ENCODE measurements around the gene CCDC167. TPM values are rescaled to one million over a fixed set of nuclear protein-coding genes. Genes with fewer than 3 reads are reported as not detected.

Gene CCDC167
- total RNA-seq, 1 experiment from 2014 or later, result 31.9 TPM

DNA sequence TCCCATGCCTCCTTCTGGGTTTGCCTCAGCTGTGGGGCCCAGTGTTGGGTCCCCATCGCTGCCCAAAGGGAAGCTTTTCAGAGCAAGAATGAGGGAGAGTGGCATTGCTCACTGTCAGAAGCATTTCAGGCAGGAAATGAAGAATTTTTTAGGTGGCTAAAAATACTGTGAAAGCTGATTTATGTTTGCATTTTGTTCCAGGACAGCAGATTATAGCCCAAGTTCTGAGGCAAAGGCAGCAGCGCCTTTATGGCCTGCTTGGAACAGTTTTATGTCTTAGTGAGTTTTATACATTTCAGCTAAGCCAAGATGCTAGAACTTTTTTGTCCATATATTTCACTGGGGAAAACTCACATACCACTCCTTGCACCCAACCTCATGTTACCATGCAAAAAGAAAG is 4.3 kb upstream of the CCDC167 start:
- no peak overlapping the region for H4K8ac ChIP-seq (replicated peaks; ENCODE audit: insufficient read length, low read depth, low read length)
- Mint-ChIP-seq H3K4me3 (no peak overlapping the region), H3K9me3 (no peaks in the 10 kb centered on the region; a peak in 1 of 5 replicates), H3K27ac (no peak overlapping the region), H3K36me3 (ENCODE audit: insufficient read depth in 1 of 3, low read depth in 3 of 3) (peaks cover 0 to 5% (median 0%) of the 10 kb centered on the region in 3 experiments; a peak in 2 of 7 replicates), H3K4me1 (peaks cover 21 to 33% of the 10 kb centered on the region in 2 experiments), H3K27me3 (ENCODE audit: low read depth) (peaks cover 30% of the 10 kb centered on the region)
- no peak overlapping the region for H2AFZ ChIP-seq (ENCODE audit: low read length)
- no peaks in the 10 kb centered on the region for H3K23me2 ChIP-seq (ENCODE audit: insufficient read length, low read depth, low read length, poor library complexity, severe bottlenecking)
- no peak overlapping the region for H3K27ac ChIP-seq (ENCODE audit: insufficient read length, low read depth, low read length)
- H3K56ac ChIP-seq (ENCODE audit: insufficient read length, low read depth, low read length), result no peak overlapping the region
- no peak overlapping the region for H4K5ac ChIP-seq (ENCODE audit: insufficient read length, low read depth, low read length)
- no peak overlapping the region; the same call in 1 of the 2 replicates for H2BK15ac ChIP-seq (ENCODE audit: low read depth, low read length)
- H3K4me2 ChIP-seq (ENCODE audit: insufficient read depth, insufficient read length, low read length), result no peak overlapping the region
- no peaks in the 10 kb centered on the region for H3K79me2 ChIP-seq (ENCODE audit: insufficient read depth, low read length)
- no peak for TF ChIP-seq CTCF (conservative IDR thresholded peaks at IDR 0.05)
- H3K4me1 ChIP-seq (ENCODE audit: insufficient read depth, low read length), result peaks cover 4% of the 10 kb centered on the region; the same call in 1 of the 2 replicates
- H3T11ph ChIP-seq (ENCODE audit: low read length), result no peak overlapping the region
- H3K18ac ChIP-seq (ENCODE audit: insufficient read length, low read depth, low read length), result no peak overlapping the region
- no peak overlapping the region for H3K9ac ChIP-seq (ENCODE audit: extremely low read depth, insufficient read length, low read length)
- H2BK5ac ChIP-seq (ENCODE audit: insufficient read length, low read length), result no peak overlapping the region
- WGBS (ENCODE audit: extremely low coverage, insufficient read length, low lambda C conversion rate), result no CpG with 5 or more reads among the region's 2 CpGs
- H2BK20ac ChIP-seq (ENCODE audit: low read depth, low read length, poor library complexity, severe bottlenecking), result no peak overlapping the region
- no peaks in the 10 kb centered on the region for H3K9me3 ChIP-seq (ENCODE audit: control insufficient read depth, low read depth, low read length)
- no peak overlapping the region for H2BK120ac ChIP-seq (ENCODE audit: low read depth, low read length, poor library complexity, severe bottlenecking)
- H3K4ac ChIP-seq (ENCODE audit: low read depth, low read length), result no peak overlapping the region
- no peak overlapping the region for H2AK5ac ChIP-seq (ENCODE audit: insufficient read length, low read length)
- no peak overlapping the region for H3K14ac ChIP-seq (ENCODE audit: insufficient read depth, low read length)
- no peaks in the 10 kb centered on the region for H4K20me1 ChIP-seq (ENCODE audit: control insufficient read depth, insufficient read depth, insufficient read length)
- DNase-seq, result no peak
- H2BK12ac ChIP-seq (ENCODE audit: insufficient read length, low read depth, low read length), result no peak overlapping the region
- H3K27me3 ChIP-seq (ENCODE audit: insufficient read depth, low read length), result no peaks in the 10 kb centered on the region
- no peaks in the 10 kb centered on the region for H3K79me1 ChIP-seq (ENCODE audit: insufficient read depth, low read depth, low read length, poor library complexity, severe bottlenecking)
- H4K91ac ChIP-seq (ENCODE audit: insufficient read length, low read depth, low read length), result no peak overlapping the region
- H3K23ac ChIP-seq (ENCODE audit: insufficient read length, low read depth, low read length), result no peak overlapping the region
